Epithelial cell of proximal tubule (primary cell): ENCODE data around the gene CHADL. TPM values are rescaled to one million over a fixed set of nuclear protein-coding genes. Genes with fewer than 3 reads are reported as not detected.

Experiments
- DNase-seq: peaks from one replicate; pipeline ENCODE4 v3.0.0-alpha.2; 2011; ENCODE audit warnings: low read depth
- H3K4me3 ChIP-seq: 2 replicates; pipeline ENCODE4 v1.5.1; 2011; ENCODE audit warnings: low read depth, mild to moderate bottlenecking, low read length
- CTCF ChIP-seq: conservative IDR thresholded peaks from 2 replicates; pipeline ENCODE4 v1.5.1; 2012; ENCODE audit warnings: low read depth, mild to moderate bottlenecking, low read length
- total RNA-seq: library from RNA; depleted of rRNA; stranded (reverse); fragments of >200 nt; gene quantifications from 2 replicates; pipeline ENCODE4 v1.2.3, GENCODE V29; 2015

The CHADL gene
- total RNA-seq, result 0.87 and 1.3 TPM in 2 replicates

- no peak for TF ChIP-seq CTCF
- no peak for DNase-seq
- no peak within 1 kb of the TSS for H3K4me3 ChIP-seq
Observed at GRCh38 chr22:41240377-41241132, at the start of gene CHADL. CHADL (minus strand) TSS chr22:41240931; CDS start chr22:41240881, 50 bp downstream.

GRCh38 chr22:41289671-41290070, 48.9 kb upstream of the CHADL start:
- TF ChIP-seq CTCF, result no peak
- no peak overlapping the region for H3K4me3 ChIP-seq
- DNase-seq, result no peak

- peak overlapping the region; percentile 23 for H3K4me3 ChIP-seq
Observed at GRCh38 chr22:41288245-41288946, 47.7 kb upstream of the CHADL start.

GRCh38 chr22:41286639-41287091, 45.9 kb upstream of the CHADL start:
- TF ChIP-seq CTCF, result no peak
- peak overlapping the region; percentile 68 for H3K4me3 ChIP-seq
- no peak for DNase-seq

More at GRCh38 chr22:41288245-41288946, 47.7 kb upstream of the CHADL start:
- DNase-seq, result peak; percentile 63
- TF ChIP-seq CTCF, result no peak

GRCh38 chr22:41285820-41286638, 45.3 kb upstream of the CHADL start, which contains the start of gene RANGAP1:
RANGAP1 (minus strand) TSS chr22:41286187; CDS start chr22:41281044, 5,143 bp downstream.
- peak within 1 kb of the TSS; percentile 83 for H3K4me3 ChIP-seq
- peak; percentile 86 for DNase-seq
- peak; percentile 22 for TF ChIP-seq CTCF

GRCh38 chr22:41285441-41285819, 44.7 kb upstream of the CHADL start:
- peak overlapping the region; percentile 83 for H3K4me3 ChIP-seq
- no peak for TF ChIP-seq CTCF
- no peak for DNase-seq
